GM21367 (cell line): Measurements from ENCODE around the gene SLTM.
"Not testable (repeated sequence)": the region's sequence is repeated elsewhere in the genome, so short reads cannot be mapped to it uniquely, and the experiment has no call there.

ENCODE experiments used
- ATAC-seq: cut with Tn5 transposase; IDR thresholded peaks from one replicate; pipeline ENCODE4 v1.9.1; 2021; ENCODE audit not compliant: unreplicated experiment

SLTM gene

GRCh38 chr15:58929891-58930416 lies 3.5 kb downstream of the SLTM start:
- no peak for ATAC-seq

- no peak for ATAC-seq
Measured at GRCh38 chr15:58926823-58927222, 6.7 kb downstream of the SLTM start.

DNA sequence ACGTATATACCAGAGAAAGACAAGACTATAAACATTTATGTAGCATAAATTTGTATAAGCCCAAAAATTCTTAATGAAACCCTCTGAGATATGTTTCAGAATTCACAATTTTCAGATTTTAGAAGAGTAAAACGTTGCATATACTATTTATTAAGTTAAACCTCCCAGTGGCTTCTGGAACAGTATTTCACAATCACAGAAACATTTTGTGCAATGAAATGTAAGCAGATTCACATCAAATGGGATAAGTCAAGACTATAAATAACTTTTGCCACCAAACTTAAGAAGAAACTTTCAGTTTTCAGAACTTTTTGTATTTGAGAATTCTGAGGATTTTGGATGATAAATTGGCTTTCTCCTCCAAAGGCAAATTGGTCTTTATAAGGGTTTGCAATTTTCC lies 9.2 kb downstream of the SLTM start:
- no peak for ATAC-seq

- ATAC-seq: no peak
Measured at GRCh38 chr15:58923696-58924300, 9.7 kb downstream of the SLTM start.

DNA sequence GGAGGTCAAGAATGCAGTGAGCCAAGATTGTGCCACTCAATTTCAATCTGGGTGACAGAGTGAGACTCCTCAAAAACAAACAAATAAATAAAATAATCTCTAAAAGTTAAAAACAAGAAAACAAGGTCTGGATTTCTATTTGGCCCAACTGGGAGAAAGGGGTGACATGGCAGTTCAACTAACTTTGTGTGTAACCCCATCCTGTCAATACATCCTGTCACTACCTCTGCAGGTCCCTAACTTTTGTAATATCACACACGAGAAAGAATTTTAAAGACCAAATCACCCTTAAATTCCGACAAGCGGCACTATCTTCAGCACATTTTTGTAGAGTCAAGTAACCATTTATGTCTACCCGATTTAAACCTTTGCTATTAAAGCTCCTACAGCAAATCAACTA lies 10.2 kb downstream of the SLTM start:
- ATAC-seq: no peak

- no peak for ATAC-seq
Measured at GRCh38 chr15:58921267-58921790, 12.2 kb downstream of the SLTM start.

GRCh38 chr15:58920447-58920846 lies 13.0 kb downstream of the SLTM start:
- ATAC-seq: not testable (repeated sequence)

GRCh38 chr15:58919232-58919631 lies 14.2 kb downstream of the SLTM start:
- ATAC-seq: no peak

DNA sequence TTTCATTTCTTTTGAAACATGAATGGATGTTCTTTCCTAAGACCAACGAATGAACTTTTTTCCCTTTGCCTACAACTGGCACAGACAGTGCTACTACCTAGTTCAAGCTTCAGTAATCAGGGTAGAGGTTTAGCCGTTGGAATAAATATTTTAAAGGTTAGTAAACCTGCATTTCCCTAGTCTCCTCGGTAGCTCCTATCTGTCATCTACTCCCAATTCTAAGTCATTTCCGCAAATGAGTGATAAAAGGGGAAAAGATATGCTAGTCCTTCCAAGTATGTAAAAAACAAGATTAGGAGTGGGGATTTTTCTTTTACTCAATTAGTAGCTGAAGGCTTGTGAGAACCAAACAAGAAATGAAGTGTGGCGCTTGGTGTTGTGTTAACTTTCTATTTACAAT lies 15.2 kb downstream of the SLTM start:
- no peak for ATAC-seq

DNA sequence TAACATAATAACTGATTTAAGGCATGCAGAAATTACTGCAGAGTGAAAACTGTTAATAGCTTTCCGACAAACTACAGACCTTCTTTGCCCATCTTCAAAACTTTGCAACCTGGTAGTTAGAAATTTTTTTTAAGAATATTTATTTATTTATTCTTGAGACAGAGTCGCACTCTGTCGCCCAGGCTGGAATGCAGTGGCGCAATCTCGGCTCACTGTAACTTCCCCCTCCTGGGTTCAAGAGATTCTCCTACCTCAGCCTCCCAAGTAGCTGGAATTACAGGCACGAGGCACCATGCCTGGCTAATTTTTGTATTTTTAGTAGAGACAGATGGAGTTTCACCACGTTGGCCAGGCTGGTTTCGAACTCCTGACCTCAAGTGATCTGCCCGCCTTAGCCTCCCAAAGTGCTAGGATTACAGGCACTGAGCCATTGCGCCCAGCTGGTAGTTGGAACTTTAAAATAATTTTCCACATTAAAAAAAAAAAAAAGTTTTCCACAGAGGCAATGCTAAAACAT lies 15.8 kb downstream of the SLTM start:
- ATAC-seq: not testable (repeated sequence)

- ATAC-seq: no peak
Measured at GRCh38 chr15:58916962-58917361, 16.5 kb downstream of the SLTM start.

GRCh38 chr15:58910456-58910855 lies 23.0 kb downstream of the SLTM start:
- ATAC-seq: no peak

GRCh38 chr15:58909616-58910015 lies 23.9 kb downstream of the SLTM start:
- ATAC-seq: no peak

GRCh38 chr15:58908550-58909309 lies 24.7 kb downstream of the SLTM start:
- ATAC-seq: no peak

- no peak for ATAC-seq
Measured at GRCh38 chr15:58900631-58901030, 32.8 kb downstream of the SLTM start.

GRCh38 chr15:58898150-58898680 lies 35.3 kb downstream of the SLTM start:
- no peak for ATAC-seq

- ATAC-seq: no peak
Measured at GRCh38 chr15:58889363-58889762, 44.1 kb downstream of the SLTM start.

- no peak for ATAC-seq
Measured at GRCh38 chr15:58886921-58887320, 46.6 kb downstream of the SLTM start.

- ATAC-seq: not testable (repeated sequence)
Measured at GRCh38 chr15:58883926-58884325, 49.6 kb downstream of the SLTM start.

DNA sequence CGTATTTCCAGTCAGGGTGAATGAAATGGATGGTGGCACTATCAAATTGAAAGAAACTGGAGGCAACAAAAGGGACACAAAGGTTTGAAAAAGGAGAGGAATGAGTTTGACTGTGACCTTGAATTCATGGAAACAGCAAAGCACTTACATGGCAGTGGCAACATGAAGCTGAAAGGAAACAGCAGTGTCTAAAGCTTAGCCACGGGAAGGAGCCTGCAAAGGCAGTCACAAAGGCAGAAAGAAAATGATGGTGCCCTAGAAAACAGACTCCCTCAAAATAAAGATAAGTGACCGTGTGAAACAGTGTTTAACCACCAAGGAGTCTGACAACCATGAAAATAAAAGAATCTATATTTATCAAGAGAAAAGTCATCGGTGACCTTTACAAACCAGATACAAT lies 51.2 kb downstream of the SLTM start:
- no peak for ATAC-seq

DNA sequence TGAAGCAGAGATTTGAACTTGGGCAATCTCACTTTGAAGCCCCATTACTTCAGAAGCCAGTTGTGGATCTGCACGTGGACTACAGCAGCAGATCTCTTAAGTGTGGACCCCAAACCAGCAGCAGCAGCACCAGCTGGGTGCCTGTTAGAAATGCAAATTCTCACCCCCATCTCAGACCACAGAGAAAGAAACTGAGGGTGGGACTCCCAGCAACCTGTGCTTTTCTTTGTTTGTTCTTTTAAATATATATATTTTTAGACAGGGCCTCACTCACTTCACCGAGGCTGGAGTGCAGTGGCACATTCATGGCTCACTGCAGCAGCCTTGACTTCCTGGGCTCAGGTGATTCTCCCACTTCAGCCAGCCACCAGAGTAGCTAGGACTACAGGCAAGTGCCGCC lies 53.2 kb downstream of the SLTM start:
- ATAC-seq: no peak
